ENCODE data around the gene KHDRBS2. TPM values are rescaled to one million over a fixed set of nuclear protein-coding genes. Genes with fewer than 3 reads are reported as not detected.
A peak's percentile ranks its signal among the peaks of the same experiment; 100 is the strongest.

KHDRBS2 gene
- total RNA-seq, 1 experiment from 2014 or later: 2.7 TPM

DNA sequence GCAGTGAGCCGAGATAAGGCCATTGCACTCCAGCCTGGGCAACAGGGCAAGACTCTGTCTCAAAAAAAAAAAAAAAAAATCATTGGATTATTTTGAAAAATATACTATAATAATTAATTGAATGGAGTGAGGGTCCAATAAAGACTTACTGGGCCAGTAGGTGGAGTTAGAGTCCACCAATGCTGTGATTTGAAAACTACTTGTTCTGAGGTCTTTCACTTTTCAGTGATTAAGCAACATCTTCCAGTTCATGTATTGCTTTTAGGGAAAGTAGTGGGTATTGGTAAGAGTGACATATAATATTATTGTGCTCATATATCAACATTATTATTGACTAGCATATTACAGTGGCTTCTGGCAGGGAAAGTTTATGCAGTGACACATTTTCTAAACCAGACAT lies 530.3 kb downstream of the KHDRBS2 start:
- Mint-ChIP-seq H3K4me3 (no peak overlapping the region), H3K27ac (no peak overlapping the region), H3K36me3 (ENCODE audit: insufficient read depth in 1 of 3, low read depth in 3 of 3) (peaks cover 0 to 5% (median 0%) of the 10 kb centered on the region in 3 experiments; a peak in 2 of 7 replicates), H3K27me3 (ENCODE audit: low read depth) (no peaks in the 10 kb centered on the region), H3K9me3 (no peaks in the 10 kb centered on the region), H3K4me1 (peaks cover 9 to 13% of the 10 kb centered on the region in 2 experiments)
- H4K8ac ChIP-seq (replicated peaks; ENCODE audit: insufficient read length, low read depth, low read length): no peak overlapping the region
- H3K27me3 ChIP-seq (ENCODE audit: insufficient read depth, low read length): no peaks in the 10 kb centered on the region
- H3K14ac ChIP-seq (ENCODE audit: insufficient read depth, low read length): no peak overlapping the region
- no peaks in the 10 kb centered on the region for H3K79me1 ChIP-seq (ENCODE audit: insufficient read depth, low read depth, low read length, poor library complexity, severe bottlenecking)
- no peak overlapping the region for H4K5ac ChIP-seq (ENCODE audit: insufficient read length, low read depth, low read length)
- no peaks in the 10 kb centered on the region for H4K20me1 ChIP-seq (ENCODE audit: control insufficient read depth, insufficient read depth, insufficient read length)
- no peaks in the 10 kb centered on the region for H3K23me2 ChIP-seq (ENCODE audit: insufficient read length, low read depth, low read length, poor library complexity, severe bottlenecking)
- no peak overlapping the region for H2BK120ac ChIP-seq (ENCODE audit: low read depth, low read length, poor library complexity, severe bottlenecking)
- no peaks in the 10 kb centered on the region for H3K79me2 ChIP-seq (ENCODE audit: insufficient read depth, low read length)
- H3K56ac ChIP-seq (ENCODE audit: insufficient read length, low read depth, low read length): no peak overlapping the region
- no peak overlapping the region for H3K23ac ChIP-seq (ENCODE audit: insufficient read length, low read depth, low read length)
- no peak overlapping the region for H2BK15ac ChIP-seq (ENCODE audit: low read depth, low read length)
- no peaks in the 10 kb centered on the region for H3K9me3 ChIP-seq (ENCODE audit: control insufficient read depth, low read depth, low read length)
- WGBS (ENCODE audit: extremely low coverage, insufficient read length, low lambda C conversion rate): no CpG with 5 or more reads among the region's 1 CpG
- no peak overlapping the region for H3K4me2 ChIP-seq (ENCODE audit: insufficient read depth, insufficient read length, low read length)
- no peak for DNase-seq
- H3K18ac ChIP-seq (ENCODE audit: insufficient read length, low read depth, low read length): no peak overlapping the region
- no peak overlapping the region for H2BK5ac ChIP-seq (ENCODE audit: insufficient read length, low read length)
- no peak overlapping the region for H2BK12ac ChIP-seq (ENCODE audit: insufficient read length, low read depth, low read length)
- no peak overlapping the region for H2AK5ac ChIP-seq (ENCODE audit: insufficient read length, low read length)
- no peak overlapping the region for H3K4ac ChIP-seq (ENCODE audit: low read depth, low read length)
- no peaks in the 10 kb centered on the region for H3K4me1 ChIP-seq (ENCODE audit: insufficient read depth, low read length)
- no peak overlapping the region for H4K91ac ChIP-seq (ENCODE audit: insufficient read length, low read depth, low read length)
- no peak overlapping the region for H3K27ac ChIP-seq (ENCODE audit: insufficient read length, low read depth, low read length)
- no peak overlapping the region for H3T11ph ChIP-seq (ENCODE audit: low read length)
- TF ChIP-seq, protein P1, sequence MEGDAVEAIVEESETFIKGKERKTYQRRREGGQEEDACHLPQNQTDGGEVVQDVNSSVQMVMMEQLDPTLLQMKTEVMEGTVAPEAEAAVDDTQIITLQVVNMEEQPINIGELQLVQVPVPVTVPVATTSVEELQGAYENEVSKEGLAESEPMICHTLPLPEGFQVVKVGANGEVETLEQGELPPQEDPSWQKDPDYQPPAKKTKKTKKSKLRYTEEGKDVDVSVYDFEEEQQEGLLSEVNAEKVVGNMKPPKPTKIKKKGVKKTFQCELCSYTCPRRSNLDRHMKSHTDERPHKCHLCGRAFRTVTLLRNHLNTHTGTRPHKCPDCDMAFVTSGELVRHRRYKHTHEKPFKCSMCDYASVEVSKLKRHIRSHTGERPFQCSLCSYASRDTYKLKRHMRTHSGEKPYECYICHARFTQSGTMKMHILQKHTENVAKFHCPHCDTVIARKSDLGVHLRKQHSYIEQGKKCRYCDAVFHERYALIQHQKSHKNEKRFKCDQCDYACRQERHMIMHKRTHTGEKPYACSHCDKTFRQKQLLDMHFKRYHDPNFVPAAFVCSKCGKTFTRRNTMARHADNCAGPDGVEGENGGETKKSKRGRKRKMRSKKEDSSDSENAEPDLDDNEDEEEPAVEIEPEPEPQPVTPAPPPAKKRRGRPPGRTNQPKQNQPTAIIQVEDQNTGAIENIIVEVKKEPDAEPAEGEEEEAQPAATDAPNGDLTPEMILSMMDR (conservative IDR thresholded peaks at IDR 0.05): peak; percentile 33; the same call in 2 of the 3 replicates
- no peak overlapping the region for H3K9ac ChIP-seq (ENCODE audit: extremely low read depth, insufficient read length, low read length)
- no peak overlapping the region for H2BK20ac ChIP-seq (ENCODE audit: low read depth, low read length, poor library complexity, severe bottlenecking)
- no peak overlapping the region for H2AFZ ChIP-seq (ENCODE audit: low read length)

All from H9 (cell line).